Measurements from ENCODE around the gene LAD1.

- no peak for TF ChIP-seq CTCF (IDR thresholded peaks at IDR 0.05; ENCODE audit: insufficient read depth, low read length)
- TF ChIP-seq POLR2AphosphoS5 (IDR thresholded peaks at IDR 0.05; ENCODE audit: low read depth) = no peak
- TF ChIP-seq REST (IDR thresholded peaks at IDR 0.05; ENCODE audit: insufficient replicate concordance, low read depth) = no peak
- TF ChIP-seq GABPA (IDR thresholded peaks at IDR 0.05; ENCODE audit: low read depth) = no peak
- TF ChIP-seq SPI1 (IDR thresholded peaks at IDR 0.05; ENCODE audit: borderline replicate concordance, low read depth) = no peak
These were observed 12.9 kb downstream of the LAD1 start for GRCh38 chr1:201386208-201386607.
